K562 (cell line): Measurements from ENCODE around the gene CTAGE1. TPM values are rescaled to one million over a fixed set of nuclear protein-coding genes. Genes with fewer than 3 reads are reported as not detected.
A peak's percentile ranks its signal among the peaks of the same experiment; 100 is the strongest.

Experiments used
- EHMT2 ChIP-seq: fragments of 450-650 bp; IDR thresholded peaks from 2 replicates; pipeline ENCODE4 v1.6.1; 2018; ENCODE audit warnings: antibody characterized with exemption
- FOSL1 ChIP-seq: fragments of 200-800 bp; sonication (Bioruptor generic); conservative IDR thresholded peaks from 2 replicates; pipeline ENCODE4 v1.6.1; 2016; ENCODE audit warnings: missing genetic modification characterization, missing compliant biosample characterization
- FOXK1 ChIP-seq: sonication (generic); formaldehyde crosslinking; IDR thresholded peaks from 2 replicates; pipeline ENCODE4 v1.8.0; 2022; ENCODE audit warnings: missing genetic modification reagents, mild to moderate bottlenecking, borderline replicate concordance
- GABPB1 ChIP-seq: sonication (generic); formaldehyde crosslinking; IDR thresholded peaks from 2 replicates; pipeline ENCODE4 v1.8.0; 2022; ENCODE audit warnings: mild to moderate bottlenecking, missing genetic modification reagents
- HDAC2 ChIP-seq: fragments of 450-650 bp; IDR thresholded peaks from 2 replicates; pipeline ENCODE4 v1.6.1; 2016; ENCODE audit warnings: mild to moderate bottlenecking
- HIVEP1 ChIP-seq: fragments of 250-450 bp; sonication (Bioruptor Pico); IDR thresholded peaks from 2 replicates; pipeline ENCODE4 v1.4.0; 2020; ENCODE audit warnings: mild to moderate bottlenecking
- HMG20A ChIP-seq: fragments of 450-650 bp; formaldehyde crosslinking; conservative IDR thresholded peaks from 2 replicates; pipeline ENCODE4 v1.4.0; 2020; ENCODE audit warnings: mild to moderate bottlenecking, mixed read lengths
- KDM1A ChIP-seq, 2 experiments: fragments of 450-650 bp; IDR thresholded peaks; 2 replicates each; pipeline ENCODE4 v1.6.1; 2016; ENCODE audit warnings: mild to moderate bottlenecking in 2 of 2
- KLF6 ChIP-seq: fragments of 250-450 bp; sonication (Bioruptor Pico); IDR thresholded peaks from 2 replicates; pipeline ENCODE4 v1.4.0; 2020; ENCODE audit warnings: mild to moderate bottlenecking, moderate library complexity, borderline replicate concordance
- NCOA2 ChIP-seq, 2 experiments: fragments of 450-650 bp; IDR thresholded peaks; 2 replicates each; pipeline ENCODE4 v1.6.1; 2018; ENCODE audit warnings: mild to moderate bottlenecking in 2 of 2, moderate library complexity in 1 of 2; ENCODE audit not compliant: partially characterized antibody in 2 of 2
- NFIC ChIP-seq: fragments of 450-650 bp; IDR thresholded peaks from 2 replicates; pipeline ENCODE4 v1.6.1; 2017; ENCODE audit warnings: mild to moderate bottlenecking, inconsistent platforms
- SAFB ChIP-seq: fragments of 200-400 bp; formaldehyde crosslinking; IDR thresholded peaks from 2 replicates; pipeline ENCODE4 v1.6.1; 2017; ENCODE audit warnings: low read depth, low read length, borderline replicate concordance
- SREBF1 ChIP-seq: fragments of 150-350 bp; IDR thresholded peaks from 2 replicates; pipeline ENCODE4 v1.6.1; 2014; ENCODE audit warnings: antibody characterized with exemption, low read depth, low read length, borderline replicate concordance
- SRSF3 ChIP-seq: fragments of 200-400 bp; formaldehyde crosslinking; IDR thresholded peaks from 2 replicates; pipeline ENCODE4 v1.6.1; 2016; ENCODE audit warnings: mild to moderate bottlenecking, low read length, moderate library complexity; ENCODE audit not compliant: insufficient read depth
- TAF15 ChIP-seq: fragments of 200-400 bp; formaldehyde crosslinking; IDR thresholded peaks from 2 replicates; pipeline ENCODE4 v1.6.1; 2017; ENCODE audit warnings: mild to moderate bottlenecking, low read depth, low read length, moderate library complexity
- TEAD4 ChIP-seq, 2 experiments: sonication (generic) in 1 of 2; formaldehyde crosslinking in 1 of 2; IDR thresholded peaks; 2 replicates each; pipeline versions ENCODE4 v1.6.1 to v1.8.0; 2012 to 2022; ENCODE audit warnings: borderline replicate concordance in 1 of 2, inconsistent platforms in 1 of 2, low read length in 1 of 2, mild to moderate bottlenecking in 1 of 2, missing genetic modification reagents in 1 of 2
- TOE1 ChIP-seq, 2 experiments: fragments of 450-650 bp in 1 of 2; sonication (generic) in 1 of 2; formaldehyde crosslinking in 1 of 2; IDR thresholded peaks; 2 replicates each; pipeline versions ENCODE4 v1.7.1 to v1.8.0; 2016 to 2022; ENCODE audit warnings: borderline replicate concordance in 2 of 2, mild to moderate bottlenecking in 2 of 2, antibody characterized with exemption in 1 of 2, inconsistent platforms in 1 of 2, low read depth in 1 of 2, missing genetic modification reagents in 1 of 2, moderate library complexity in 1 of 2
- polyA plus RNA-seq, 8 experiments: library from polyadenylated mRNA; depleted of rRNA in 4 of 8; stranded (reverse) in 5 of 8; unstranded in 3 of 8; fragments of >200 nt; fragmentation: Nextera tagmentation in 2 of 8; fragmentation: Illumina TruSeq in 1 of 8; extraction: Ambion mirVana in 2 of 8; extraction: Trizol in 1 of 8; gene quantifications; 2 replicates each; pipeline versions ENCODE4 v1.2.1 to v1.2.3, GENCODE V29; 2011 to 2014; ENCODE audit warnings: inconsistent platforms in 1 of 8, missing spikeins in 1 of 8
- total RNA-seq, 7 experiments: library from RNA; depleted of rRNA in 6 of 7; stranded (reverse); fragments of >200 nt in 6 of 7; fragmentation: Illumina TruSeq in 2 of 7; extraction: Trizol in 2 of 7; gene quantifications; 2 replicates each; pipeline versions ENCODE4 v1.2.1 to v1.2.3, GENCODE V29; 2011 to 2021; ENCODE audit warnings: low replicate concordance in 1 of 7
- TF ChIP-seq, protein P1 (sequence below): fragments of 450-650 bp; formaldehyde crosslinking; conservative IDR thresholded peaks from 2 replicates; pipeline ENCODE4 v1.4.0; 2022; ENCODE audit warnings: mild to moderate bottlenecking, missing genetic modification characterization
- TF ChIP-seq, protein P2 (sequence below): IDR thresholded peaks from 2 replicates; pipeline ENCODE4 v1.6.1; 2016; ENCODE audit warnings: missing genetic modification characterization, missing compliant biosample characterization
- TF ChIP-seq, protein P3 (sequence below): fragments of 200-800 bp; sonication (Bioruptor generic); IDR thresholded peaks from 2 replicates; pipeline ENCODE4 v1.6.1; 2017; ENCODE audit warnings: missing genetic modification characterization, missing compliant biosample characterization
- TF ChIP-seq, protein P4 (sequence below): sonication (generic); formaldehyde crosslinking; IDR thresholded peaks from 2 replicates; pipeline ENCODE4 v1.8.0; 2022; ENCODE audit warnings: mild to moderate bottlenecking, missing genetic modification reagents, borderline replicate concordance
- TF ChIP-seq, protein P5 (sequence below): fragments of 250-450 bp; sonication (Bioruptor Pico); IDR thresholded peaks from 2 replicates; pipeline ENCODE4 v1.8.0; 2021; ENCODE audit warnings: moderate library complexity, mild to moderate bottlenecking, inconsistent platforms

The CTAGE1 gene
- total and polyA plus RNA-seq, 9 of the 15 experiments (the other 6 are each of a cell fraction or from before 2014, with no cell fraction given): not detected

DNA sequence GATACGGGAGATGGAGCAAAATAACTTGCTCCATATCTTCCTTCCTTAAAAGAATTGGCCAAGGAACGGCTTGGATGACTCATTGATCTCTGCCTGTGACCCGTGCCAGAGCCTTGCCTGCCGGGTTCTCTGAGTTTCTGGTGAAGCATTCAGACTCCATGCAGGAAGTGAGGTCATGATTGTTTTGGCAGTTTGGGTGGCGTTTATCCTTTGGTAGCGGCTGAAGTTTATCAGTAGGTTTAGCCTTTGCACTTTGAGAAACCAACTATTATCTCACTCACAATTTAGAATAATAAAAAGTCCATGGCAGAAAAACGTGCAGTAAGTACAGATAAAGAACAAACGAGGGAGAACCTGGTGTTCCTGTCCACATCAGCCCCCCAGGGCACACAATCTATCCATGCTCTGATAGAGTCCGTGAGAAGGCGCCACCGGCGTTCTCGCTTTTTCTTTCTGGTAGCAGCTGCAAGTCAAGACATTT, 15.0 kb upstream of the CTAGE1 start (continued):
- TF ChIP-seq KDM1A (IDR thresholded peaks at IDR 0.05): no peak
- no peak for TF ChIP-seq SREBF1
- no peak for TF ChIP-seq SAFB
- TF ChIP-seq NCOA2 (IDR thresholded peaks at IDR 0.05; ENCODE audit: partially characterized antibody in 2 of 2): no peak
- TF ChIP-seq FOXK1 (CRISPR knock-in tag): no peak
- TF ChIP-seq, protein P1, sequence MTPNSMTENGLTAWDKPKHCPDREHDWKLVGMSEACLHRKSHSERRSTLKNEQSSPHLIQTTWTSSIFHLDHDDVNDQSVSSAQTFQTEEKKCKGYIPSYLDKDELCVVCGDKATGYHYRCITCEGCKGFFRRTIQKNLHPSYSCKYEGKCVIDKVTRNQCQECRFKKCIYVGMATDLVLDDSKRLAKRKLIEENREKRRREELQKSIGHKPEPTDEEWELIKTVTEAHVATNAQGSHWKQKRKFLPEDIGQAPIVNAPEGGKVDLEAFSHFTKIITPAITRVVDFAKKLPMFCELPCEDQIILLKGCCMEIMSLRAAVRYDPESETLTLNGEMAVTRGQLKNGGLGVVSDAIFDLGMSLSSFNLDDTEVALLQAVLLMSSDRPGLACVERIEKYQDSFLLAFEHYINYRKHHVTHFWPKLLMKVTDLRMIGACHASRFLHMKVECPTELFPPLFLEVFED (CRISPR knock-in tag): no peak
- no peak for TF ChIP-seq TEAD4 (IDR thresholded peaks at IDR 0.05; ENCODE audit: low read length)
- no peak for TF ChIP-seq TEAD4 (CRISPR knock-in tag; IDR thresholded peaks at IDR 0.05; ENCODE audit: borderline replicate concordance)
- TF ChIP-seq SRSF3: no peak
- peak; percentile 96 for TF ChIP-seq FOSL1 (tag)
- 0 out of 2 replicates have a peak, but pooled peaks have one; percentile 38 for TF ChIP-seq HDAC2
- TF ChIP-seq, protein P2, sequence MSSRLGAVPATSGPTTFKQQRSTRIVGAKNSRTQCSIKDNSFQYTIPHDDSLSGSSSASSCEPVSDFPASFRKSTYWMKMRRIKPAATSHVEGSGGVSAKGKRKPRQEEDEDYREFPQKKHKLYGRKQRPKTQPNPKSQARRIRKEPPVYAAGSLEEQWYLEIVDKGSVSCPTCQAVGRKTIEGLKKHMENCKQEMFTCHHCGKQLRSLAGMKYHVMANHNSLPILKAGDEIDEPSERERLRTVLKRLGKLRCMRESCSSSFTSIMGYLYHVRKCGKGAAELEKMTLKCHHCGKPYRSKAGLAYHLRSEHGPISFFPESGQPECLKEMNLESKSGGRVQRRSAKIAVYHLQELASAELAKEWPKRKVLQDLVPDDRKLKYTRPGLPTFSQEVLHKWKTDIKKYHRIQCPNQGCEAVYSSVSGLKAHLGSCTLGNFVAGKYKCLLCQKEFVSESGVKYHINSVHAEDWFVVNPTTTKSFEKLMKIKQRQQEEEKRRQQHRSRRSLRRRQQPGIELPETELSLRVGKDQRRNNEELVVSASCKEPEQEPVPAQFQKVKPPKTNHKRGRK (tag): no peak
- TF ChIP-seq TAF15: no peak
- no peak for TF ChIP-seq TOE1 (IDR thresholded peaks at IDR 0.05; ENCODE audit: borderline replicate concordance)
- TF ChIP-seq TOE1 (CRISPR knock-in tag; IDR thresholded peaks at IDR 0.05; ENCODE audit: borderline replicate concordance, low read depth): no peak
- no peak for TF ChIP-seq HMG20A
- no peak for TF ChIP-seq NFIC
- TF ChIP-seq, protein P3, sequence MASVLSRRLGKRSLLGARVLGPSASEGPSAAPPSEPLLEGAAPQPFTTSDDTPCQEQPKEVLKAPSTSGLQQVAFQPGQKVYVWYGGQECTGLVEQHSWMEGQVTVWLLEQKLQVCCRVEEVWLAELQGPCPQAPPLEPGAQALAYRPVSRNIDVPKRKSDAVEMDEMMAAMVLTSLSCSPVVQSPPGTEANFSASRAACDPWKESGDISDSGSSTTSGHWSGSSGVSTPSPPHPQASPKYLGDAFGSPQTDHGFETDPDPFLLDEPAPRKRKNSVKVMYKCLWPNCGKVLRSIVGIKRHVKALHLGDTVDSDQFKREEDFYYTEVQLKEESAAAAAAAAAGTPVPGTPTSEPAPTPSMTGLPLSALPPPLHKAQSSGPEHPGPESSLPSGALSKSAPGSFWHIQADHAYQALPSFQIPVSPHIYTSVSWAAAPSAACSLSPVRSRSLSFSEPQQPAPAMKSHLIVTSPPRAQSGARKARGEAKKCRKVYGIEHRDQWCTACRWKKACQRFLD (CRISPR knock-in tag): no peak
- 0 out of 2 replicates have a peak, but pooled peaks have one; percentile 34 for TF ChIP-seq GABPB1 (CRISPR knock-in tag)
- no peak for TF ChIP-seq KLF6 (CRISPR knock-in tag)
- TF ChIP-seq HIVEP1 (CRISPR knock-in tag): no peak
- TF ChIP-seq, protein P4, sequence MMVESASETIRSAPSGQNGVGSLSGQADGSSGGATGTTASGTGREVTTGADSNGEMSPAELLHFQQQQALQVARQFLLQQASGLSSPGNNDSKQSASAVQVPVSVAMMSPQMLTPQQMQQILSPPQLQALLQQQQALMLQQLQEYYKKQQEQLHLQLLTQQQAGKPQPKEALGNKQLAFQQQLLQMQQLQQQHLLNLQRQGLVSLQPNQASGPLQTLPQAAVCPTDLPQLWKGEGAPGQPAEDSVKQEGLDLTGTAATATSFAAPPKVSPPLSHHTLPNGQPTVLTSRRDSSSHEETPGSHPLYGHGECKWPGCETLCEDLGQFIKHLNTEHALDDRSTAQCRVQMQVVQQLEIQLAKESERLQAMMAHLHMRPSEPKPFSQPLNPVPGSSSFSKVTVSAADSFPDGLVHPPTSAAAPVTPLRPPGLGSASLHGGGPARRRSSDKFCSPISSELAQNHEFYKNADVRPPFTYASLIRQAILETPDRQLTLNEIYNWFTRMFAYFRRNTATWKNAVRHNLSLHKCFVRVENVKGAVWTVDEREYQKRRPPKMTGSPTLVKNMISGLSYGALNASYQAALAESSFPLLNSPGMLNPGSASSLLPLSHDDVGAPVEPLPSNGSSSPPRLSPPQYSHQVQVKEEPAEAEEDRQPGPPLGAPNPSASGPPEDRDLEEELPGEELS (CRISPR knock-in tag): no peak
- TF ChIP-seq, protein P5, sequence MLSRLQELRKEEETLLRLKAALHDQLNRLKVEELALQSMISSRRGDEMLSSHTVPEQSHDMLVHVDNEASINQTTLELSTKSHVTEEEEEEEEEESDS (CRISPR knock-in tag): no peak
- TF ChIP-seq EHMT2: 0 out of 2 replicates have a peak, but pooled peaks have one; percentile 19
